Raji (cell line): Measurements from ENCODE around the gene WDR41.

ENCODE experiments used
- POLR2A ChIP-seq: IDR thresholded peaks from 2 replicates; pipeline ENCODE4 v1.6.1; 2011; ENCODE audit warnings: low read depth, low read length, control low read depth; ENCODE audit not compliant: insufficient read depth

The WDR41 gene

GRCh38 chr5:77418601-77419581 is 73.2 kb downstream of the WDR41 start:
- TF ChIP-seq POLR2A = no peak

GRCh38 chr5:77418162-77418561 is 74.0 kb downstream of the WDR41 start:
- no peak for TF ChIP-seq POLR2A

- no peak for TF ChIP-seq POLR2A
Observed at GRCh38 chr5:77413049-77413448, 79.1 kb downstream of the WDR41 start.

- no peak for TF ChIP-seq POLR2A
Observed at GRCh38 chr5:77409870-77410621, 82.1 kb downstream of the WDR41 start.

GRCh38 chr5:77407152-77407551 is 85.0 kb downstream of the WDR41 start:
- TF ChIP-seq POLR2A = no peak

- no peak for TF ChIP-seq POLR2A
Observed at GRCh38 chr5:77402796-77403195, 89.3 kb downstream of the WDR41 start.

- TF ChIP-seq POLR2A = no peak
Observed at GRCh38 chr5:77400645-77401044, 91.5 kb downstream of the WDR41 start.

GRCh38 chr5:77398896-77399295 is 93.2 kb downstream of the WDR41 start:
- no peak for TF ChIP-seq POLR2A

GRCh38 chr5:77398458-77398857 is 93.7 kb downstream of the WDR41 start:
- no peak for TF ChIP-seq POLR2A

GRCh38 chr5:77397686-77398292 is 94.3 kb downstream of the WDR41 start:
- no peak for TF ChIP-seq POLR2A

- no peak for TF ChIP-seq POLR2A
Observed at GRCh38 chr5:77396017-77396416, 96.1 kb downstream of the WDR41 start.

GRCh38 chr5:77394064-77394715 is 97.9 kb downstream of the WDR41 start:
- TF ChIP-seq POLR2A = no peak

GRCh38 chr5:77391240-77391765 is 100.8 kb downstream of the WDR41 start:
- TF ChIP-seq POLR2A = no peak

GRCh38 chr5:77390795-77391194 is 101.3 kb downstream of the WDR41 start:
- no peak for TF ChIP-seq POLR2A

- TF ChIP-seq POLR2A = no peak
Observed at GRCh38 chr5:77390221-77390620, 101.9 kb downstream of the WDR41 start.
